K562 (cell line): Measurements from ENCODE around the gene TUBGCP5. TPM values are rescaled to one million over a fixed set of nuclear protein-coding genes. Genes with fewer than 3 reads are reported as not detected.

Experiments used
- RAD21 ChIP-seq, 2 experiments: fragments of 250-450 bp in 1 of 2; fragments of 450-650 bp in 1 of 2; sonication (Bioruptor Pico) in 1 of 2; formaldehyde crosslinking in 1 of 2; IDR thresholded peaks in 1 of 2; conservative IDR thresholded peaks in 1 of 2; 2 replicates each; pipeline versions ENCODE4 v1.4.0 to v1.8.0; 2020 to 2022; ENCODE audit warnings: mild to moderate bottlenecking in 2 of 2, moderate library complexity in 1 of 2
- ZNF589 ChIP-seq: fragments of 200-800 bp; sonication (Bioruptor generic); IDR thresholded peaks from 2 replicates; pipeline ENCODE4 v1.6.1; 2016; ENCODE audit warnings: low read depth, missing genetic modification characterization, missing compliant biosample characterization
- polyA plus RNA-seq, 8 experiments: library from polyadenylated mRNA; depleted of rRNA in 4 of 8; stranded (reverse) in 5 of 8; unstranded in 3 of 8; fragments of >200 nt; fragmentation: Nextera tagmentation in 2 of 8; fragmentation: Illumina TruSeq in 1 of 8; extraction: Ambion mirVana in 2 of 8; extraction: Trizol in 1 of 8; gene quantifications; 2 replicates each; pipeline versions ENCODE4 v1.2.1 to v1.2.3, GENCODE V29; 2011 to 2014; ENCODE audit warnings: inconsistent platforms in 1 of 8, missing spikeins in 1 of 8
- total RNA-seq, 7 experiments: library from RNA; depleted of rRNA in 6 of 7; stranded (reverse); fragments of >200 nt in 6 of 7; fragmentation: Illumina TruSeq in 2 of 7; extraction: Trizol in 2 of 7; gene quantifications; 2 replicates each; pipeline versions ENCODE4 v1.2.1 to v1.2.3, GENCODE V29; 2011 to 2021; ENCODE audit warnings: low replicate concordance in 1 of 7
- TF ChIP-seq, protein P1 (sequence below), 2 experiments: fragments of 450-650 bp in 1 of 2; sonication (generic) in 1 of 2; formaldehyde crosslinking in 1 of 2; IDR thresholded peaks; 2 replicates each; pipeline versions ENCODE4 v1.7.1 to v1.9.0; 2016 to 2022; ENCODE audit warnings: inconsistent platforms in 1 of 2, mild to moderate bottlenecking in 1 of 2, missing genetic modification reagents in 1 of 2
- TF ChIP-seq, protein P2 (sequence below): fragments of 250-450 bp; sonication (Bioruptor Pico); IDR thresholded peaks from 2 replicates; pipeline ENCODE4 v1.4.0; 2020

TUBGCP5 gene
- total and polyA plus RNA-seq, 9 of the 15 experiments (the other 6 are each of a cell fraction or from before 2014, with no cell fraction given): 5.8 to 33.9 (median 23.2) TPM

DNA sequence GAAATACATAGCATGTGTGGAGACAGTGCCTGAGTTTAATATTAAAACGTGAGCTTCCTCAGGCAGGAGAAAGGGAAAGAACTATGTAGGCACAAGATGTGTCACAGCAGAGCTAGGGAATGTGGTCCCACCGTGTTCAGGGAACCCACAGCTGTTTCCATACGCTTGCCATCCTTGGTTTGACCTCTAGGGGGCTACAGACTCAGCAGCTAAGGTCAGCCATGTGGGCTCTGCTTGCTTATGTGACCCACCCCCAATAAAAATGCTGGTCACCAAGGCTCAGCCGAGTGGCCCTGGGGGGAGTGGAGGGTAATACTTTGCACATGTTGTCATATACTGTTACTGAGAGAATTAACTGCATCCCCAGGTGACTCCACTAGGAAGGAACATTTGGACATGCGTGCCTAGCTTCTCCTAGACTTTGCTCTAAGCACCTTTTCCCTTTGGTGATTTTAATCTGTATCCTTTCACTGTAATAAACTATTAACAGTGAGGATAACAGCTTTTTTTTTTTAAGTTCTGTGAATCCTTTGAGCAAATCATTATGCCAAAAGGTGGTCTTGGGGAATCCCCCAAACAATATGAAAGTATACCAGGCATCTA is 3.3 kb downstream of the TUBGCP5 start (continued):
- TF ChIP-seq, protein P1, sequence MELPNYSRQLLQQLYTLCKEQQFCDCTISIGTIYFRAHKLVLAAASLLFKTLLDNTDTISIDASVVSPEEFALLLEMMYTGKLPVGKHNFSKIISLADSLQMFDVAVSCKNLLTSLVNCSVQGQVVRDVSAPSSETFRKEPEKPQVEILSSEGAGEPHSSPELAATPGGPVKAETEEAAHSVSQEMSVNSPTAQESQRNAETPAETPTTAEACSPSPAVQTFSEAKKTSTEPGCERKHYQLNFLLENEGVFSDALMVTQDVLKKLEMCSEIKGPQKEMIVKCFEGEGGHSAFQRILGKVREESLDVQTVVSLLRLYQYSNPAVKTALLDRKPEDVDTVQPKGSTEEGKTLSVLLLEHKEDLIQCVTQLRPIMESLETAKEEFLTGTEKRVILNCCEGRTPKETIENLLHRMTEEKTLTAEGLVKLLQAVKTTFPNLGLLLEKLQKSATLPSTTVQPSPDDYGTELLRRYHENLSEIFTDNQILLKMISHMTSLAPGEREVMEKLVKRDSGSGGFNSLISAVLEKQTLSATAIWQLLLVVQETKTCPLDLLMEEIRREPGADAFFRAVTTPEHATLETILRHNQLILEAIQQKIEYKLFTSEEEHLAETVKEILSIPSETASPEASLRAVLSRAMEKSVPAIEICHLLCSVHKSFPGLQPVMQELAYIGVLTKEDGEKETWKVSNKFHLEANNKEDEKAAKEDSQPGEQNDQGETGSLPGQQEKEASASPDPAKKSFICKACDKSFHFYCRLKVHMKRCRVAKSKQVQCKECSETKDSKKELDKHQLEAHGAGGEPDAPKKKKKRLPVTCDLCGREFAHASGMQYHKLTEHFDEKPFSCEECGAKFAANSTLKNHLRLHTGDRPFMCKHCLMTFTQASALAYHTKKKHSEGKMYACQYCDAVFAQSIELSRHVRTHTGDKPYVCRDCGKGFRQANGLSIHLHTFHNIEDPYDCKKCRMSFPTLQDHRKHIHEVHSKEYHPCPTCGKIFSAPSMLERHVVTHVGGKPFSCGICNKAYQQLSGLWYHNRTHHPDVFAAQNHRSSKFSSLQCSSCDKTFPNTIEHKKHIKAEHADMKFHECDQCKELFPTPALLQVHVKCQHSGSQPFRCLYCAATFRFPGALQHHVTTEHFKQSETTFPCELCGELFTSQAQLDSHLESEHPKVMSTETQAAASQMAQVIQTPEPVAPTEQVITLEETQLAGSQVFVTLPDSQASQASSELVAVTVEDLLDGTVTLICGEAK (IDR thresholded peaks at IDR 0.05): no peak
- TF ChIP-seq, protein P1 (CRISPR knock-in tag; IDR thresholded peaks at IDR 0.05): no peak
- TF ChIP-seq ZNF589 (CRISPR knock-in tag) (no peak), RAD21 (CRISPR knock-in tag; conservative IDR thresholded peaks at IDR 0.05 in 1 of 2, IDR thresholded peaks at IDR 0.05 in 1 of 2) (peak in 1 of 2 experiments; percentile 59; a peak in 1 of 4 replicates)
- TF ChIP-seq, protein P2, sequence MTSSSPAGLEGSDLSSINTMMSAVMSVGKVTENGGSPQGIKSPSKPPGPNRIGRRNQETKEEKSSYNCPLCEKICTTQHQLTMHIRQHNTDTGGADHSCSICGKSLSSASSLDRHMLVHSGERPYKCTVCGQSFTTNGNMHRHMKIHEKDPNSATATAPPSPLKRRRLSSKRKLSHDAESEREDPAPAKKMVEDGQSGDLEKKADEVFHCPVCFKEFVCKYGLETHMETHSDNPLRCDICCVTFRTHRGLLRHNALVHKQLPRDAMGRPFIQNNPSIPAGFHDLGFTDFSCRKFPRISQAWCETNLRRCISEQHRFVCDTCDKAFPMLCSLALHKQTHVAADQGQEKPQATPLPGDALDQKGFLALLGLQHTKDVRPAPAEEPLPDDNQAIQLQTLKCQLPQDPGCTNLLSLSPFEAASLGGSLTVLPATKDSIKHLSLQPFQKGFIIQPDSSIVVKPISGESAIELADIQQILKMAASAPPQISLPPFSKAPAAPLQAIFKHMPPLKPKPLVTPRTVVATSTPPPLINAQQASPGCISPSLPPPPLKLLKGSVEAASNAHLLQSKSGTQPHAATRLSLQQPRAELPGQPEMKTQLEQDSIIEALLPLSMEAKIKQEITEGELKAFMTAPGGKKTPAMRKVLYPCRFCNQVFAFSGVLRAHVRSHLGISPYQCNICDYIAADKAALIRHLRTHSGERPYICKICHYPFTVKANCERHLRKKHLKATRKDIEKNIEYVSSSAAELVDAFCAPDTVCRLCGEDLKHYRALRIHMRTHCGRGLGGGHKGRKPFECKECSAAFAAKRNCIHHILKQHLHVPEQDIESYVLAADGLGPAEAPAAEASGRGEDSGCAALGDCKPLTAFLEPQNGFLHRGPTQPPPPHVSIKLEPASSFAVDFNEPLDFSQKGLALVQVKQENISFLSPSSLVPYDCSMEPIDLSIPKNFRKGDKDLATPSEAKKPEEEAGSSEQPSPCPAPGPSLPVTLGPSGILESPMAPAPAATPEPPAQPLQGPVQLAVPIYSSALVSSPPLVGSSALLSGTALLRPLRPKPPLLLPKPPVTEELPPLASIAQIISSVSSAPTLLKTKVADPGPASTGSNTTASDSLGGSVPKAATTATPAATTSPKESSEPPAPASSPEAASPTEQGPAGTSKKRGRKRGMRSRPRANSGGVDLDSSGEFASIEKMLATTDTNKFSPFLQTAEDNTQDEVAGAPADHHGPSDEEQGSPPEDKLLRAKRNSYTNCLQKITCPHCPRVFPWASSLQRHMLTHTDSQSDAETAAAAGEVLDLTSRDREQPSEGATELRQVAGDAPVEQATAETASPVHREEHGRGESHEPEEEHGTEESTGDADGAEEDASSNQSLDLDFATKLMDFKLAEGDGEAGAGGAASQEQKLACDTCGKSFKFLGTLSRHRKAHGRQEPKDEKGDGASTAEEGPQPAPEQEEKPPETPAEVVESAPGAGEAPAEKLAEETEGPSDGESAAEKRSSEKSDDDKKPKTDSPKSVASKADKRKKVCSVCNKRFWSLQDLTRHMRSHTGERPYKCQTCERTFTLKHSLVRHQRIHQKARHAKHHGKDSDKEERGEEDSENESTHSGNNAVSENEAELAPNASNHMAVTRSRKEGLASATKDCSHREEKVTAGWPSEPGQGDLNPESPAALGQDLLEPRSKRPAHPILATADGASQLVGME (CRISPR knock-in tag): no peak
- TF ChIP-seq, all 486 proteins: peak for 6
